Measurements from ENCODE around the gene OR2D3.
"Not testable (repeated sequence)": the region's sequence is repeated elsewhere in the genome, so short reads cannot be mapped to it uniquely, and the experiment has no call there.

DNA sequence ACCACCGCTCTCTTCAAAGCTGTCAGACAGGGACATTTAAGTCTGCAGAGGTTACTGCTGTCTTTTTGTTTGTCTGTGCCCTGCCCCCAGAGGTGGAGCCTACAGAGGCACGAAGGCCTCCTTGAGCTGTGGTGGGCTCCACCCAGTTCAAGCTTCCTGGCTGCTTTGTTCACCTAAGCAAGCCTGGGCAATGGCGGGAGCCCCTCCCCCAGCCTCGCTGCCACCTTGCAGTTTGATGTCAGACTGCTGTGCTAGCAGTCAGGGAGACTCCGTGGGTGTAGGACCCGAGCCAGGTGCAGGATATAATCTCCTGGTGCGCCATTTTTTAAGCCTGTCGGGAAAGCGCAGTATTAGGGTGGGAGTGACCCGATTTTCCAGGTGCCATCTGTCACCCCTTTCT is 33.4 kb downstream of the OR2D3 start:
- not testable (repeated sequence) for TF ChIP-seq CHD2 (IDR thresholded peaks at IDR 0.05; ENCODE audit: low read depth, low read length); CEBPB (IDR thresholded peaks at IDR 0.05; ENCODE audit: borderline replicate concordance, low read depth, low read length); POLR2A (IDR thresholded peaks at IDR 0.05; ENCODE audit: insufficient read depth in 1 of 2, low read depth in 2 of 2, low read length in 2 of 2)
